ENCODE measurements around the gene TNRC18. TPM values are rescaled to one million over a fixed set of nuclear protein-coding genes. Genes with fewer than 3 reads are reported as not detected.
"Not testable (repeated sequence)": the region's sequence is repeated elsewhere in the genome, so short reads cannot be mapped to it uniquely, and the experiment has no call there.

Gene TNRC18
- total RNA-seq, 2 donors from 2014 or later, result 32.0 to 53.6 TPM

GRCh38 chr7:5333121-5334045 lies 90.3 kb downstream of the TNRC18 start:
- Histone ChIP-seq H3K36me3 (peaks cover 61% of the 10 kb centered on the region), H3K27me3 (no peaks in the 10 kb centered on the region), H3K4me1 (no peaks in the 10 kb centered on the region), H3K27ac (no peak overlapping the region), H3K4me3 (no peak overlapping the region), H3K9me3 (peaks cover 0 to 21% of the 10 kb centered on the region in 2 donors)
- TF ChIP-seq CTCF (IDR thresholded peaks at IDR 0.05), result no peak
- DNase-seq (ENCODE audit: low spot score), result no peak

- peaks cover 0 to 18% of the 10 kb centered on the region in 2 donors for H3K9me3 ChIP-seq
- H3K27ac ChIP-seq, result no peak overlapping the region
- no peak for TF ChIP-seq CTCF (IDR thresholded peaks at IDR 0.05)
- no peaks in the 10 kb centered on the region for H3K4me1 ChIP-seq
- H3K4me3 ChIP-seq, result no peak overlapping the region
- peaks cover 61% of the 10 kb centered on the region for H3K36me3 ChIP-seq
- no peaks in the 10 kb centered on the region for H3K27me3 ChIP-seq
- no peak for DNase-seq (ENCODE audit: low spot score)
These were observed 91.1 kb downstream of the TNRC18 start for GRCh38 chr7:5332579-5332978.

GRCh38 chr7:5330288-5330687 lies 93.3 kb downstream of the TNRC18 start:
- Histone ChIP-seq H3K27ac (no peak overlapping the region), H3K27me3 (no peaks in the 10 kb centered on the region), H3K36me3 (peaks cover 45% of the 10 kb centered on the region), H3K4me1 (no peaks in the 10 kb centered on the region), H3K9me3 (no peaks in the 10 kb centered on the region), H3K4me3 (no peak overlapping the region)
- no peak for DNase-seq (ENCODE audit: low spot score)
- no peak for TF ChIP-seq CTCF (IDR thresholded peaks at IDR 0.05)

- no peaks in the 10 kb centered on the region for H3K27me3 ChIP-seq
- no peaks in the 10 kb centered on the region for H3K4me1 ChIP-seq
- H3K36me3 ChIP-seq, result peaks cover 51% of the 10 kb centered on the region
- DNase-seq (ENCODE audit: low spot score), result no peak
- no peak overlapping the region for H3K4me3 ChIP-seq
- no peak overlapping the region for H3K27ac ChIP-seq
- TF ChIP-seq CTCF (IDR thresholded peaks at IDR 0.05), result no peak
- H3K9me3 ChIP-seq, result peaks cover 0 to under 1% of the 10 kb centered on the region in 2 donors
These were observed 98.7 kb downstream of the TNRC18 start for GRCh38 chr7:5324961-5325360.

GRCh38 chr7:5323800-5324781 lies 99.5 kb downstream of the TNRC18 start:
- not testable (repeated sequence) for DNase-seq (ENCODE audit: low spot score); H3K9me3 ChIP-seq; H3K4me3 ChIP-seq; H3K4me1 ChIP-seq; H3K27me3 ChIP-seq; H3K27ac ChIP-seq
- H3K36me3 ChIP-seq, result peaks cover 55% of the 10 kb centered on the region
